Activated CD4-positive, CD25-positive, alpha-beta regulatory T cell treated with anti-CD3 and anti-CD28 coated beads, Interleukin-2, amount 50 U/mL, for 16 hours (primary cell): ENCODE measurements around the gene PANK2.
"Not testable (repeated sequence)": the region's sequence is repeated elsewhere in the genome, so short reads cannot be mapped to it uniquely, and the experiment has no call there.

Experiments
- DNase-seq: peaks from one replicate; pipeline ENCODE4 v3.0.0-alpha.2; 2020; ENCODE audit warnings: low read depth, low spot score

PANK2 gene

DNA sequence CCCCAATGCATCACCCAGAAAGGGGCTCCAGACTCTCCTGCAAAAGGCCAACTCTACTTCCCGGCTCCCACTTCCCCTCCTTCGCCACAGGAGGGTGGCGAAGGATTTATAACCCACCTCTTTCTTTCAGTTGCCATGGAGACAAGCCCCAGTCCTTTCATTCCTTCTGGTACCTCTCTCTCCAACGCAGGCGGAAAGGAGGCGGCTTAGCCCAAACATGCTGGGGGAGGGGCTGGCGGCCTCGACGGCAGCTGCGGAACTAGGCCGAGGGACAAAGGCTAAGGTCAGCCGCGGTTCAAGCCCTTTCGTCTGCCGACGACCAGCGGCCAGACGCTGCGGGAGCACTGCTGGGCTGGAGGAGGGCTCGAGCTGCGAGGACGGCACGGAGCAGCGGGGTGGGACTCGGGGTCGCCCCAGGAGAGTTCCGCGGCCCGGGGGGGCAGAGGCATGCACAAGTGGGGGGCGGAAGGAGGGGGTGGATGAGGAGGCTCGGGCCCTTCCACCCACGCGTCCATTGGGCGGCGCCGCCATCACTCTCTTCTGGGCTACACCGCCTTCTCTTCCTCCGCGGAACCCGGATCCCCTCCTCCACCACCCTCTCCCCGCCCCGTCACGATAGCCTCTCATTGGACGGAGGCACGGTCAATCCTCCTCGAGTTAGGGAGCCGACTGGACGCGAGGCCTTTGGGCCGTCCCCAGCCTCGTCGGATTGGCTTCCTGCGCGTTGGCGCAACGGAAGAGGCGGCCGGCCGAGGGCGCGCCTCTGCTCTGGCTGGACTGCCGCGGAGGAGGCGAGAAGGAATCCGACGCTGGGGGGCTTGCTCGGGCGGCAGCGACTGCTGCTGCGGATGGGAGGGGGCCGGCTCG, at the start of gene PANK2:
PANK2 (plus strand) TSS at position 766 of the 867 bp plus-strand sequence.
- DNase-seq, result peak; percentile 96

DNA sequence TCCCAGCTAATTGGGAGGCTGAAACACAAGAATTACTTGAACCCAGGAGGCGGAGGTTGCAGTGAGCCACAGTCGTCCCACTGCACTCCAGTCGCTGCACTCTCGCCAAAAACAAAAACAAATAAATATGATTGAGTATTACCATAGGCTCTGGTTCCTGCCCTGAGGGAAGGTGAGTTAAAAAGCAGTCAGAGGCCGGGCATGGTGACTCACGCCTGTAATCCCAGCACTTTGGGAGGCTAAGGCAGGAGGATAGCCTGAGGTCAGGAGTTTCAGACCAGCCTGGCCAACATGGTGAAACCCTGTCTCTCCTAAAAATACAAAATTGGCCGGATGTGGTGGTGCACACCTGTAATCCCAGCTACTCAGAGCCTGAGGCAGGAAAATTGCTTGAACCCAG, 49.0 kb upstream of the PANK2 start:
- not testable (repeated sequence) for DNase-seq

DNA sequence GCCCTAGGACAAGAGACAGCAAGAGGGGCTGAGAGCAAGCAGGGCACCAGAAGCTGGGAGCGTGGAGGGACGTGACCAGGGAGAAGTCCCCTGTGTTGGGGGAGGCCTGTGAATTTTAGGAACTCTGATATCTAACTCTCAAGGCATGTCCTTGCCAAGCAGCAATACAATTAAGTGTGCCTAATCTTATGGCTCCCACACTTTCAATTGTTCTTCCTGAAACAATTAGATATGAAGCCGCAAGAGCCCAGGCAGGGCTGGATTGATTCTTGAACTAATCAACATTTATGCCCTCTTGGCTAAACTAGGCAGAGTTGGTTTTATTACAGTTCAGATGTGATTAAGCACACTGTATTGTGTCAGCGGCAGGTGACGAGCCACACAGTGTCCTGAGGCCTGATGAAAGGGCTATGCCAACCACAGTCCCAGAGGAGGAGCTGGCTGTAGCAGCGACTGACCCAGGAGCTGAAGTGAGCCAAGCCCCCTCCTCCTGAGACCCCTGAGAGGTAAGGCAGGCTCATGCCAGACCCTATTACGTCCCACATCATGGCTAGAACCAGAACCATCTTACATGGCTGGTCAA, 46.7 kb upstream of the PANK2 start:
- DNase-seq, result no peak

DNA sequence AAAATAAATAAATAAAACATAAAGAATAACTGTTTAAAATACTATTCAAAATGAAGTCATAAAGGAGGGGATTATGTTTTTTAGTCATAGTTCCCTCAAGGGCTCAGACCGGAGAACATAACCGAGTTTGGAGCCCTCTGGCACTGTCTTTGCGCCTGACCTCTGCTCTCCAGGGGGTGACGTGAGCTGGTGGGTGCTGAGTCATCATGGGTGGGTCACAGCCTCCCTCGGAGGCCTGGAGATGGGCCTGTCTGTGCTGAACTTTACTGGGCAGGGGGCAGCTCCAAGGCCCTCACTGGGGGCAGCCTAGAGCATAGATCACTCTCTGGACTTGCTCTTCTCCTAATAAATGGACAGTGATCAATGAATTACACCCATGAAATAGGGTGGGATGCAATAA, 45.7 kb upstream of the PANK2 start:
- DNase-seq, result no peak

DNA sequence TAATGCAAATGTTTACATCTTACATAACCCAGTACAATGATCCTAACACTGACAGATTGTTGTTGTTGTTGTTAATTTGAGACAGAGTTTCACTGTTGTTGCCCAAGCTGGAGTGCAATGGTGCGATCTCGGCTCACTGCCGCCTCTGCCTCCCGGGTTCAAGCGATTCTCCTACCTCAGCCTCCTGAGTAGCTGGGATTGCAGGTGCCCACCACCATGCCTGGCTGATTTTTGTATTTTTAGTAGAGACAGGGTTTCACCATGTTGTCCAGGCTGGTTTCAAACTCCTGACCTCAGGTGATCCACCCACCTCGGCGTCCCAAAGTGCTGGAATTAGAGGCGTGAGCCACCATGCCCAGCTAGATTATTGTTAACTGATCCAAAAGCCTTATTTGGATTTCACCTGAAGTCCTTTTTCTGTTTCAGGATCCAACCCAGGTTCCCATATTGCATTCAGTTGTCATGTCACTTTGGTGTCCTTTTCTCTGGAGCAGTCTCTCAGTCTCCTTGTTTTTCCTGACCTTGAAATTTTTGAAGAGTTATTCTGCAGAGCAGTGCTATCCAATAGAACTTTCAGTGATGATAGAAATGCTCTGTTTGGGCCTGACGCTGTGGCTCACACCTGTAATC, 45.1 kb upstream of the PANK2 start:
- not testable (repeated sequence) for DNase-seq

DNA sequence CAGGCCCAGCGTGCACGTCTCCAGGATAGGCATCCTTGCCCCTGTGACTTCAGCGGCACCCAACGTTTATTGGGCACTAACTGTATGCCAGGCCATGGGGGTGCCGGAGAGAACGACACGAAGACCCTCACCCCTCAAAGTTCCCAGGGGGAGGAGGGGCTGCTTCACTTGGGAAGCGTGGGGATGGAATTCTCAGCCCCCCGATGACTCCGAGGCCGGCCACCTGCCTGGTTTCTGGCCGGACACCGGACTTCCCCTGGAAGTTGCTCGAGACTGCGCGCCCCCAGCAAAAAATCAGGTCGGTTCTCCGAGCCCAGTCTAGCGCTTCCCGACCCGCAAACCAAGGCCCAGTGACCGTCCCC, 42.8 kb upstream of the PANK2 start:
- DNase-seq, result no peak

DNA sequence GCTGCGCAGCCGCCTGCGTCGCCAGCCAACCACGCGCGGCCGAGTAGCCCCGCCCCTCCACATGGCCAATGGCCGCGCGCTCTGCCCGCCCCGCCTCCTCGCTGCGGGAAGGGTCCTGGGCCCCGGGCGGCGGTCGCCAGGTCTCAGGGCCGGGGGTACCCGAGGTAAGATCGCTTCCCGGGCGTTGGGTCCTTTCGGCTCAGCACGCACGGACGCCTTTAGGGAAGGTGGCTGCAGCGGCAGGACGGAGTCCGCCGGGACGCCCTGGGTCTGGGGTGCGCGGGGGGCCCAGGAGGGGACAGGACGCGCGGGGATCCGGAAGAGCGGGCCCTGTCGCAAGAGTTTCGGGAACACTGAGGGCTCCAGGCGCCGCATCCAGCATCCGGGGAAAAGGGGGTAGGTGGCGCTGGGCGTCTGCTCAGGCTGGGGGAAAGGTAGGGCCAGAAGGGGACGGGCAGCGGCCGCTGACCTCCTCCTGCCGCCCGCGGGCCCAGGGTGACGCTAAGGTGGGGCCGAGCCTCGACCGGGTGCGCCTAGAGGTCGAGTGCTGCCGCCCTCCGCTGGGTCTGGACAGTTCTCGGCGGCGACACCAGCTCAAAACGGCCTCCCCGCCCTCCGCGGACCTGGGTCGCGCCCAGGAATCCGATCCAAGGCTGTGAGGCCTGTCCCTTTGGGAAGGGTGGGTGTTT, 42.3 kb upstream of the PANK2 start, which contains the start of gene MAVS:
MAVS (plus strand) TSS at position 95 of the 689 bp plus-strand sequence. CDS start 7,791 bp downstream, outside the sequence.
- peak; percentile 63 for DNase-seq

DNA sequence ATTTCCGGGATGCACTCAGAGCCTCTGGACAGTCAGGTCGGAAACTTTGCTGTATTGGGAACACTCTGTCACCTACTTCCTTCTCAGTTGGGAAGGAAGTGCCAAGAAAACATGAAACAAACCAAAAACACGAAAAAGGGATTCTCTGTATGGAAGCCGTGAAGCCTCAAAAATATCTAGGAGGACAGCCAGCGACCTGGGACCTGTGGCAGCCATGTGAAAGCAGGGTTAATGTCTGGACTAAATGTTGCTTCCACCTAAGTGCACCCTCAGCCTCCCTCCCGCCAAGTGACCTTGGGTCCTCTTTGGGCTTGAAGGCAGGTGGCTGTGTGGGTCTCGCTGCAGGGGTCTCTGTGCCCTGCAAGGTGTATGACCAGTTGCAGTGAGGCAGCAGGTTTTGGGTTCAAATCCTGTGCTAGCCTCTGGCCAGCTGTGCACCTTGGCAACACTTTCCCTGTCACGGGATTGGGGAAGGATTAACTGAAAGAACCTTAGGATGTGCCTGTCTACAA, 41.7 kb upstream of the PANK2 start:
- DNase-seq, result no peak

DNA sequence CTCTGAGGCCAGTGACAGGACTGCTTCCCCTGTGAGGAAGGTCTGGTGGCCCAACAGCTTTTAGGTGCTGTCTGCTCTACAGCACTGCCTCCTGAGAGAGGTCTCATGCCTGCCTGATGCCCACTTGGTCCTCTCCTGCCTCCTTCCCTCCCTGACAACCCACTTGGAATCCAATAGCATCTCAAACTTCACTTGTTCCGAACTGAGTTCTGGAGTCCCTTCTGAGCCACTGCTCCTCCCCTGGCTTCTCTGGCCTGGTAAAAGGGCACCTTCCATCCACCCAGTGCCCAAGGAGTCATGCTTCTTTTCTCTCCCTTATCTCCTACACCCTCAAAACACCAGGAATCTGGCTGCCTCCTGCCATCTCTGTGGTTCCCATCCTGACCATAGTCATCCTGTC, 40.6 kb upstream of the PANK2 start:
- no peak for DNase-seq

DNA sequence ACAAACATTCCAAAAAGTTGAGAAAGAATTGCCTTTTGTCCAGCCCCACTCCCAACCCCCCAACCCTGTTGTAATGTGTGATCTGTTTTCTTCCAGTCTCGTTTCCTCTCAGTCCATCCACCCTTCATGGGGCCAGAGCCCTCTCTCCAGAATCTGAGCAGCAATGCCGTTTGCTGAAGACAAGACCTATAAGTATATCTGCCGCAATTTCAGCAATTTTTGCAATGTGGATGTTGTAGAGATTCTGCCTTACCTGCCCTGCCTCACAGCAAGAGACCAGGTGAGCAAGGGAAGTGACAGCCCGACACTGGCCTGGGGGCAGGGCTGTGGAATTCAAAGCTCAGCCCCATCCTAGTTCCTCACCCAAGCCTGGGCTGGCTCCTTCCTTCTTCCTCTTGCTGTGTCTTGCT, 34.7 kb upstream of the PANK2 start:
- no peak for DNase-seq

DNA sequence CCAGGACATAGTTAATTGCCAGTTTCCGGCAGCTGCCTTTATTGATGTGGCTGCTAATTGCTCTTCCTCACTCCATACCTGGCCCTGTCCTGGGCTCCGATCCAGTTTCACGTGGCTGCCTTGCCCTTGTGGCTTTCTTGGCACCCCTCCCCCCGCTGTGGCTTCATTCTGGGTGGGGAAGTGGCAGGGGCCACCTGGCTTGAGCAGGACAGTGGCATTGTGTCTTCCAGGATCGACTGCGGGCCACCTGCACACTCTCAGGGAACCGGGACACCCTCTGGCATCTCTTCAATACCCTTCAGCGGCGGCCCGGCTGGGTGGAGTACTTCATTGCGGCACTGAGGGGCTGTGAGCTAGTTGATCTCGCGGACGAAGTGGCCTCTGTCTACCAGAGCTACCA, 31.8 kb upstream of the PANK2 start:
- DNase-seq, result no peak

DNA sequence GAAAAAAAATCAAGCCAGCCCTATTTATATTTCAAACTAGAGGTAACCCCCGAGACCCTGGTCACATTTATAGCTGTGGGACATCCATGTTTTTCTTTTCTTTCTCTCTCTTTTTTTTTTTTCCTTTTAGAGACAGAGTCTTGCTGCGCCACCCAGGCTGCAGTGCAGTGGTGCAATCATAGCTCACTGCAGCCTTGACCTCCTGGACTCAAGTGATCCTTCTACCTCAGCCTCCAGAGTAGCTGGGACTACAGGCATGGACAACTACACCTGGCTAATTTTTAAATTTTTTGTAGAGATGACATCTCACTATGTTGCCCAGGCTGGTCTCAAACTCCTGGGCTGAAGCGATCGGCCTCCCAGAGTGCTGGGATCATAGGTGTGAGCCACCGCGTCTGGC, 30.5 kb upstream of the PANK2 start:
- no peak for DNase-seq

DNA sequence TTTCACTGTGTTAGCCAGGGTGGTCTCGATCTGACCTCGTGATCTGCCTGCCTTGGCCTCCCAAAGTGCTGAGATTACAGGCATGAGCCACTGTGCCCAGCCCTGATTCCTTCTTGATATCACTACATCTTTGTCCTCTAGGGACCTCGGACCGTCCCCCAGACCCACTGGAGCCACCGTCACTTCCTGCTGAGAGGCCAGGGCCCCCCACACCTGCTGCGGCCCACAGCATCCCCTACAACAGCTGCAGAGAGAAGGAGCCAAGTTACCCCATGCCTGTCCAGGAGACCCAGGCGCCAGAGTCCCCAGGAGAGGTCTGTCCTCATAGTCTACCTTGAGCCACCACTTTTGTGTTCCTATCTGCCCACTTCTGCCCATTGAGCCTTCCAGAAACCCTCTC, 28.0 kb upstream of the PANK2 start:
- no peak for DNase-seq

DNA sequence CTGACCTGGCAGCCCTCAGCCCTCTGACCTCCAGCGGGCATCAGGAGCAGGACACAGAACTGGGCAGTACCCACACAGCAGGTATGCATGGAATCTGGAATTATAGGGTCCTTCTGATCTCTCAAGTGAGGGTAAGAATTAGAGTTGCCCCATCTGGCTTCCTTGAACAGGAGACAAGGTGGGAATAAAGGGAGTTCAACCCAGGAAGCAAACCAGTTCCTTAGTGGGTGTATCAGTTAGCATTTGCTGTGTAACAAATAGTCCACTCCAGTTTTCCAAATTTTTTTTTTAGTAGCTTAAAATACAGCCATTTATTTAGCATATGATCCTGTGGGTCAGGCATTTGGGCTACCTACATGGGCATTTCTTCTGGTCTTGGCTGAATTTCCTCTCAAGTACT, 26.9 kb upstream of the PANK2 start:
- DNase-seq, result no peak

DNA sequence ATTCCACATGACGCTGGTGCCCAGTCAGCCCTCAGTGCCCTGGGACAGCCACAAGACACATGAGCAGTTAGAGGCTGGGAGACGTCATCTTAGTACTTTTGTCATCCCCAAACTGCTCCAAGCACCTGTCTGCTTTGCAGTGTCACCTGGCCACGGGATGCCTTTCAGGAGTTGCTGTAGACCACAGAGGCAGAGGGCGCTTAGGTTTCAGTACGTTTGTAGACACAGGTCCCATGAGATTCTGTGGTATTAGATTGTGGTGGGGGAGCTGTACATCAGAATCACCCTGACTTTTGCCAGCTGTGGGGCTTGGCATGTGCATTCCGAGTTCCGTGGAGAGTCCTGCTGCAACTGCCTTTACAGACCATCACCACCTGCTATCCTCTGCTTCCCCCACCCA, 25.9 kb upstream of the PANK2 start:
- no peak for DNase-seq

DNA sequence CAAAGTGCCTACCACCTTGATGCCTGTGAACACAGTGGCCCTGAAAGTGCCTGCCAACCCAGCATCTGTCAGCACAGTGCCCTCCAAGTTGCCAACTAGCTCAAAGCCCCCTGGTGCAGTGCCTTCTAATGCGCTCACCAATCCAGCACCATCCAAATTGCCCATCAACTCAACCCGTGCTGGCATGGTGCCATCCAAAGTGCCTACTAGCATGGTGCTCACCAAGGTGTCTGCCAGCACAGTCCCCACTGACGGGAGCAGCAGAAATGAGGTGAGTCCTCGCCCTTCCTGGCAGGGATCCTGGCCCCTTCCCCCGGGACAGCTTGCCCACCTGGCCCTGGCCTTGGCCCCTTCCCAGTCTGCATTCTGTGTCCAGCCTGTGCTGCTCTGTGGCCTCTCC, 24.7 kb upstream of the PANK2 start:
- DNase-seq, result no peak

DNA sequence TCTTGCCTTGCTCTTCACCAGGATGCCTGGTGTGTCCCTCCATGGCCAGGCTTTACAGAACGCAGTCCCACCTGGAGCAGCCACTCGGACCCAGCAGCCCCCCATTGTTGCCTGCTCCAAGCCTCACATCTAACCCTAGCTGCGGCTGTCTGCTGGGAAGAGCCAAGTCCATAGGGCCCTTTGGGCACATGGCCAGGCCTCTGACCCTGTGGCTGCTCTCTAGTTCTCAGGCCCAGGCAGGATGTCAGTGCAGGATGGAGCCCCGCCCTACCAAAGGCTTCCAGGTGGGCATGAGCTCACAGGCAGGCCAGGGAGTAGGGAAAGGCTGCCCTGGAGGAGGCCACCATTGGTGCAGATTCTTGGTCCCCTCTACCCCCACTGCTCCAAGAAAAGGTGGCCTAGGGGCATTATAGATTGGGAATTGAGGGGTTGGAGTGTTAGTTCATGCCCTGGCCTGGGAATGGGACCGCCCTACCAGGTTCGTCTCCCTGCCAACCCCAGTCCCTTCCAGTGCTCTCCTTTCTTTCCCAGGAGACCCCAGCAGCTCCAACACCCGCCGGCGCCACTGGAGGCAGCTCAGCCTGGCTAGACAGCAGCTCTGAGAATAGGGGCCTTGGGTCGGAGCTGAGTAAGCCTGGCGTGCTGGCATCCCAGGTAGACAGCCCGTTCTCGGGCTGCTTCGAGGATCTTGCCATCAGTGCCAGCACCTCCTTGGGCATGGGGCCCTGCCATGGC, 23.9 kb upstream of the PANK2 start:
- DNase-seq, result no peak

DNA sequence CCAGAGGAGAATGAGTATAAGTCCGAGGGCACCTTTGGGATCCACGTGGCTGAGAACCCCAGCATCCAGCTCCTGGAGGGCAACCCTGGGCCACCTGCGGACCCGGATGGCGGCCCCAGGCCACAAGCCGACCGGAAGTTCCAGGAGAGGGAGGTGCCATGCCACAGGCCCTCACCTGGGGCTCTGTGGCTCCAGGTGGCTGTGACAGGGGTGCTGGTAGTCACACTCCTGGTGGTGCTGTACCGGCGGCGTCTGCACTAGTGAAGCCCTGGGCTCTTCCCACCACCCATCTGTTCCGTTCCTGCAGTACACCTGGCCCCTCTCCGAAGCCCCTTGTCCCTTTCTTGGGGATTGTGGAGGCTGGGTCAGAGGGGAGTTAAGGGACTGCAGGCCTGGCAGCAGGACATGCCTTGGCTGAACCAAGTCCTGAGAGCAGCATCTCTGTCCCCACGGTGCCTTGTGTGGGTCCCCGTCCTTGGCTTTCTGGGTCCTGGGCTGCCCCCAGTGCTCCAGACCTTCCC, 23.2 kb upstream of the PANK2 start:
- no peak for DNase-seq

DNA sequence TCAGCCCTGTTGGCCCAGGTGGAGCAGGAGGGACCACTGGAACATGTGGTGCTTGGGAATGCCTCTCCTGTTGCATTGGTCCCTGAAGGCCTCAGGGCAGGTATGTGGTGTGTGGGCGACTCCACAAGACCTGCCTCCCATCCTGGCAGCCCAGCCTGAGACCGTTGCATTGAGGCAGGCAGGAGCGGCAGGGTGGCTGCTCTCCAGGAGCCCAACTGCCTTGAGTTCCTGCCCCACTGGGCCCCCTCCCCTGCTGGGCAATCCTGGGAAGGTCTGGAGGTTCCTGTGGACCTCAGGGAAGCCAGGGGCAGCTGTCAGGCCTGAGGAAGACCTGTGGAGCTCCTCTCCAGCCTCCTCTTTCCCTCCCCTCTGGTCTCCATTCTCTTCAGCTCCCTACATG, 22.7 kb upstream of the PANK2 start:
- DNase-seq, result no peak

DNA sequence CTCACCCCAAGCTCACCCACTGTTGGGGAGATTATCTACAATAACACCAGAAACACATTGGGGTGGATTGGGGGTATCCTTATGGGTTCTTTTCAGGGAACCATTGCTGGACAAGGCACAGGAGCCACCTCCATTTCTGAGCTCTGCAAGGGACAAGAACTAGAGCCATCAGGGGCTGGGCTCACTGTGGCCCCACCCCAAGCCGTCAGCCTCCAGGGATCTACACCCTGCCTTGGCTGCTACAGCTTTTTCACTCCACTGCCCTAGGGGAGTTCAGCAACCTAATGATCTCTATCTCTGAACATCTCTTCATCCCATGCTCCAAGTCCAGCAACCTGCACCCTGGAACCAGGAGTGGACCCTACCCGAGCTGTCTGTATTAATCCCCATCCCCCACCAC, 21.4 kb upstream of the PANK2 start:
- no peak for DNase-seq
